NCI-H2196 (cell line): ENCODE results near the gene KCNMB4.
A peak's percentile ranks its signal among the peaks of the same experiment; 100 is the strongest.

Experiments used
- DNase-seq: peaks from one replicate; lab custom pipeline; 2025; ENCODE audit not compliant: unreplicated experiment; lab: John Stamatoyannopoulos, UW

KCNMB4 gene

GRCh38 chr12:70365648-70366518, at the start of gene KCNMB4:
Gene KCNMB4 (plus strand): TSS chr12:70366290. CDS start chr12:70366735, 445 bp downstream.
- DNase-seq, result peak; percentile 58

DNA sequence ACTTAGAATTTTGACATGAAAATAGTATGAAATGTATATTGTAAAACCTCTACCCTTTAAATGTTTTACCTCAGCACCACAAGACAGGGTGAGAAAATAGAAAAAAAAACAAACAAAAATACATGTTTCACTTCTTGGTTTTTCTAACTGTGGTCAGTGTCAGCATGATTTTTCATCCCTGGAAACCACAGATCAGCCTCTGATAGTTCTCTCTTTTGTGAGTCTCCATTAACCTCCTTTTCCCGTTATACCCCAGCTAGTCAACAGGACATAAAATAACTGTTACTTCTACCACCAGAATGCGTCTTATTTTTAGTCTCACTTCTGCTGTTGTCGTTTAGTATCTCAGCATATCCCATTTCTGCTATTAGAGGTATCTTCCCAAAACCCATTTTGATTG, 48.3 kb upstream of the KCNMB4 start:
- DNase-seq, result no peak

GRCh38 chr12:70319605-70320004, 46.5 kb upstream of the KCNMB4 start:
- DNase-seq, result no peak

- DNase-seq, result no peak
Measured at GRCh38 chr12:70321191-70321590, 44.9 kb upstream of the KCNMB4 start.

GRCh38 chr12:70327541-70327940, 38.5 kb upstream of the KCNMB4 start:
- no peak for DNase-seq

DNA sequence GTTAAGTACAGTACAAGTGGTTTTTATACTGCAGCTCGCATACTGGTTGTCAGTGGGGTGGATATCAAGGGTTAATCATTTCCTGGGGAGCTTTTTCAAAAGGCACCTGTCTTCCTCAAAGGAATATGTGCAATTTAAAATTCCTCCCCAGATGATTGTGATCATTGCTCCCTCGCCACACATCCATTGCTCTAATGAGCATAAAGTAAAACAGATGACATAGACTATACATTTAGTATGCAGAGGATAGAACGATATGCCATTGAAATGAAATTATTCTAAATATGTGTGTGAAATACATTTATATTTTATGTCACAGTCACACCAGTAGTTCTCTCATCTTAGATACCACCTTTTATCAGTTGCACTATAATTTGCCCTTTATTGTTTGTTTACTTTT, 36.4 kb upstream of the KCNMB4 start:
- no peak for DNase-seq

DNA sequence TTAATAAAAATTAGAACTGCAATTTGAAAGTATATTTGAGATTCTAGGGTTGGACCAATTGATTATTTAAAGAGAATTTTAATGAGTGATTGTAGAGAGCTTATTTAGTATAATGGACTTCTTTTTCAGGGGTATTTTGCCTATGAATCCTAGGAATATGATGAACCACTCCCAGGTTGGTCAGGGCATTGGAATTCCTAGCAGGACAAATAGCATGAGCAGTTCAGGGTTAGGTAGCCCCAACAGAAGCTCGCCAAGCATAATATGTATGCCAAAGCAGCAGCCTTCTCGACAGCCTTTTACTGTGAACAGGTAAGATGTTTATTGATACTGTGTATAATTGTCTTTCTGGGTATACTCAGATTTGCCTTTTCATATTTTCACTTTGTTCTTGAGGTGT, 35.9 kb upstream of the KCNMB4 start:
- no peak for DNase-seq

DNA sequence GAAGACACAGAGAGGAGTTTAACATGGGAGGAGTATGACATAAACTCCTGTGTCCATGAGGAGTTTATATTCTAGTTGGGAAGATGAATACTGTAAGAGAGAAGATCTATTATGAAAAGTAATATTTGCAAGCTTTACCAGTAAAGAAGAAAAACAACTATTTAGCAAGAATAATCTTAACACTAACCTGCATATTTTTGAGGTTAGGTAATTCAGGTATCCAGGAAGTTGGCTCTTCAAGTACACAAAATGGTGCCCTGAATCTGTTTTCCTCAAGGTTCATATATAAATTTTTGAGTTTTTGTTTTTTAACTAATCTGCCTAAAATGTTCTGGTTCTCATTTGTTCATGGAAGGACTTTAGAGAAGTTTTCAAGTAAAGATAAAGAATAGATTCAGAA, 33.9 kb upstream of the KCNMB4 start:
- DNase-seq, result no peak

GRCh38 chr12:70334742-70335141, 31.3 kb upstream of the KCNMB4 start:
- DNase-seq, result no peak

DNA sequence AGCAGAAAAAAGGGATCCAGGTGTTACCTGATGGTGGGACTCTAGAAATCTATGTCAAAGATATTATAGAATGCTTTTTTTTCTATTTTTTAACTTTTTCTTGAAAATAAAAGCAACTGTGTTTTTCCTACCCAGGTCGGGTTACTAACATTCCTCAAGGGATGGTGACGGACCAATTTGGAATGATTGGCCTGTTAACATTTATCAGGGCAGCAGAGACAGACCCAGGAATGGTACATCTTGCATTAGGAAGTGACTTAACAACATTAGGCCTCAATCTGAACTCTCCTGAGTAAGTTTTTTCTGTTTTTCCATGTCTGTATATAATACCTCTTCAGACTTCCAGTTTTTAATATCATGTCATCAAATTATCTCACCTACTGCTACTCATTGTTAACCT, 27.6 kb upstream of the KCNMB4 start:
- DNase-seq, result no peak

GRCh38 chr12:70351076-70351475, 15.0 kb upstream of the KCNMB4 start:
- no peak for DNase-seq

GRCh38 chr12:70353780-70354660, 12.1 kb upstream of the KCNMB4 start:
- DNase-seq, result no peak

DNA sequence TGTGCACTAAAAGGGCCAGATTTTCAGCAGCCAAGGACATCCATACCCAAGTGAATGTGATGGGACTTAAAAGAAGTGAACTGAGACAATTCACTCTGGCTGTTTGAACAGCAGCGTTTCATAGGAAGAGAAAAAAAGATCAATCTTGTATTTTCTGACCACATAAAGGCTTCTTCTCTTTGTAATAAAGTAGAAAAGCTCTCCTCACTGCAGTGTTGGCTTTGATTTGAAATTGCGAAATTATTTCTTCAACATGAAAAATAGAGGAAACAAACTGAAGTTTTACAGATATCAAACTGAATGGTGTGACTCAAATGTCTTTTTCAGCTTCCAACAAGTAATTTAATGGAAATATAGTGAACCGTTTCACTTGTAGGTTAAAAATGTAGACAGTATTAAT, 11.3 kb upstream of the KCNMB4 start:
- DNase-seq, result no peak

GRCh38 chr12:70355972-70356371, 10.1 kb upstream of the KCNMB4 start:
- DNase-seq, result no peak

DNA sequence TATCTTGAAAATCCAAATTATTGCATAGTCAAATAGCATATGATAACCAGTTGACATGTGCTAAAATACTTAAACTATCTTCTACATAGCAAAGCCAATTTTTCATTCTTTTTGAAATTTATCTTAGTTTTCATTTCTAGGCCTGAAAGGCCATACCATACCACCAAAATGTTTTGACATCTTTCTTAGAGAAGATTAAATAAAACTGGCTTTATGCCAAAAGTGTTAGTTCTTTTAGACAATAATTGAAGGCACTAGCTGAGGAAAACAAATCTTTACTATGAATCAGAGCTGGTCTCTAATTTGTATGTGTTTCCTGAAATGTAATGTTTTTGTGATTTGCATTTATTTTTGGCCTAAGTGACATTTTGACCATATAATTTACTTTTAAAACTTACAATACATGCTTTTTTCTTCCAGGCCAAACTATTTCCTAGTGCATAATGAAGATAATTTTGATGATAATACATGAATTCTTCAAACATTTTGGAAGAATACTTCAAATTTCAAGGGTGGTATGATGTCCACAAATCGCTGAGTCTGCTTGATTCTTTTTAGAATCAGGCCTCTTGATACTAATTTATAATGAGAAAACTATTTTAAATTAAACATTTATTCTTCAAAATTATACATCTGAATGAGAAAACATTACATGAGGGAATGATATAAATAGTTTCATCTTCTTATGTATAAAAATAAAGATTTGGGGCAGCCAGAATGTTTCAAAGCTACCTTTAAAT, 6.5 kb upstream of the KCNMB4 start:
- no peak for DNase-seq

- no peak for DNase-seq
Measured at GRCh38 chr12:70360218-70360617, 5.9 kb upstream of the KCNMB4 start.

- DNase-seq, result no peak
Measured at GRCh38 chr12:70364695-70365397, 1.2 kb upstream of the KCNMB4 start.

DNA sequence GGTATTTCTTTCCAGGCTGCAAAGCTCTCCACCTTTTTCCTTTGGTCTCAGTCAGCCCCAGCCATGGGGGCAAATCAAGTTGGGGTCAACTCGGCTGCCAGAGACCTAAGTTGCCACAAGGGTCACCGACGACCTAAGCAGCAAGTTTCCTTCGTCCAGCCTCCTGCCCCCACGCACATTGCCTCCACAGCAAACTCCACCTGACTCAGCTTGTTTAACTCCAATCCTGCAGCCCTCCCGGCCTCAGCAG, 767 bp upstream of the KCNMB4 start:
- no peak for DNase-seq

- DNase-seq, result peak; percentile 26
Measured at GRCh38 chr12:70366581-70367257, 629 bp downstream of the KCNMB4 start.
